ES-I3 (cell line): Measurements from ENCODE around the gene FSTL3.
"Not testable (repeated sequence)": the region's sequence is repeated elsewhere in the genome, so short reads cannot be mapped to it uniquely, and the experiment has no call there.

ENCODE experiments used
- H3K36me3 ChIP-seq: 2 replicates; pipeline ENCODE4 v1.6.1; 2013; ENCODE audit warnings: mild to moderate bottlenecking, low read length, control low read depth, moderate library complexity; ENCODE audit not compliant: insufficient read depth
- H3K4me1 ChIP-seq: 2 replicates; pipeline ENCODE4 v1.6.1; 2013; ENCODE audit warnings: mild to moderate bottlenecking, control low read depth, low read length; ENCODE audit not compliant: insufficient read depth
- H3K9ac ChIP-seq: 2 replicates; pipeline ENCODE4 v1.6.1; 2013; ENCODE audit warnings: low read depth, mild to moderate bottlenecking, low read length, moderate library complexity
- H3K9me3 ChIP-seq: 2 replicates; pipeline ENCODE4 v1.6.1; 2013; ENCODE audit warnings: mild to moderate bottlenecking, low read length, moderate library complexity; ENCODE audit not compliant: control insufficient read depth, insufficient read depth

The FSTL3 gene

DNA sequence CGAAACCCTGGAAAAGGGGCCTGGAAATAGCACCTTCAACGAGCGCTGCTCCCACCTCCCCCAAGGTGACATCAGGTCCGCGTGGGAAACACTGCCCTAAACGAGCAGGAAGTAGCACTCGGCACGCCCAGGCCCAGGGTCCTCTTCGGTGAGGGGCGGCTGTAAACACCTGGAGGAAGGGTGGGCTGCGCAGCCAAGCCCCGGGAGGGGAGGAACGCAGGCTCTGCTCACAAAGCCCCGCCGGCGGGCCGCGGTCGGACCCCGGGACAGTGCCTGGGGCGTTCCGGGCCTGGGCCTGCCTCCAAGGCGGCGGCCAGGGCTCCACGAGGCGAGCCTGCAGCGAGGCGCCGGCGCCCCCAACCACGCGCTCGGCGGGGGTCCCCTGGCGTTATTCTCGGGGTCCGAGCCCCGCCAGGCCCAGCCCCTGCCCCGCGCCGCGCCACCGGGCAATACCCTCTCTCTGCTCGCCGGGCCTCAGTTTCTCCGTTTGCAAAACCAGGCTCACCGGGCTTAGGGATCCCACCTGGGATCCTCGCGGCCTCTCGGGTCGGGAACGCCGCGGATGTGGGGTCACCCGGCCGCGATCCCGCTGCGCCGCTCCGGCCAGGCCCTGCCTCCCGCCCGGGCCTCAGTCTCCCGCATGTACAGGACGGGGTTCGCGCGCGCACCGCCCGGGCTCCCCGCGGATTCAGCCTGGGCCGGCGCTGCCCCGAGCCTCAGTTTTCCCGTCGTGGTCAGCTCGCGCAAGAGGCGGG lies 13.8 kb upstream of the FSTL3 start:
- no peaks in the 10 kb centered on the region; the same call in 1 of the 2 replicates for H3K36me3 ChIP-seq
- no peaks in the 10 kb centered on the region for H3K4me1 ChIP-seq
- peak overlapping the region; percentile 90 for H3K9ac ChIP-seq
- H3K9me3 ChIP-seq: no peaks in the 10 kb centered on the region

DNA sequence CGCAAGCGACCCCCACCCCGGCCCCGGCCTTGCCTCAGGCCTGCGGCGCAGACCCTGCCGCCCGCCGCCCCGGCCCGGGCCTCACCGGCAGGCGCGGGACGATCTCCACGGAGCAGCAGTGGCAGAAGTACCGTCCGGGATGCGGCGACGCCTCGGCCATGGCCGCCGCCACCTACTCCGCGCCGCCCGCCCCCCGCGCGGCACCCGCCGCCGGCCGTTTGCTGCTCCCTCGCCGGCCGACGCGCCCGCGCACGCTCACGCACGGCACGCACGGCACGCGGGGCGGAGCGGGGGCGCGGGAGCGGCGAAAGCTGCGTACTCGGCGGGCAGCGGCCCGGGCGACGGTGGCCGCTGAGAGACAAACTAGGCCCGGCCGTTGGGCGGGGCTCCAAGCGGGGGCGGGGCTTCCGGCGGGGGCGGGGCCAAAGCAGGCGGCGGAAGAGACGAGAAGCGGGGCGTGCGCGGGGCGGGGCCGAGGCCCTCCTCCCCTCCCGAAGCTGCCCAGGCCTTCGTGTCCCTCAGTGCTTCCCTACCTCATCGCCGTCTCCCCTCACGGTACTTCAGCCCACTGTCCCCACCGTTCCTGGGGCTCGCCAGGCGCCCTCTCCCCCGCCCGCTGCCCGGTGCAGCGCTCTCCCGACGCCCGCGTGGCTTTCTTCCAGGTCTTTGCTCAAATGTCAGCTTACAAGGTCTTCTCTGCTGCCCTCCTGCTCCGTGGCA lies 13.1 kb upstream of the FSTL3 start, which contains the start of gene RNF126:
Gene RNF126, minus strand, starts transcription at position 253 of the 720 bp plus-strand sequence. Its CDS starts 93 bp downstream, at position 160.
- H3K9ac ChIP-seq: peak within 1 kb of the TSS; percentile 90
- H3K9me3 ChIP-seq: no peaks in the 10 kb centered on the region
- H3K36me3 ChIP-seq: no peaks in the 10 kb centered on the region; the same call in 1 of the 2 replicates
- no peaks in the 10 kb centered on the region for H3K4me1 ChIP-seq

DNA sequence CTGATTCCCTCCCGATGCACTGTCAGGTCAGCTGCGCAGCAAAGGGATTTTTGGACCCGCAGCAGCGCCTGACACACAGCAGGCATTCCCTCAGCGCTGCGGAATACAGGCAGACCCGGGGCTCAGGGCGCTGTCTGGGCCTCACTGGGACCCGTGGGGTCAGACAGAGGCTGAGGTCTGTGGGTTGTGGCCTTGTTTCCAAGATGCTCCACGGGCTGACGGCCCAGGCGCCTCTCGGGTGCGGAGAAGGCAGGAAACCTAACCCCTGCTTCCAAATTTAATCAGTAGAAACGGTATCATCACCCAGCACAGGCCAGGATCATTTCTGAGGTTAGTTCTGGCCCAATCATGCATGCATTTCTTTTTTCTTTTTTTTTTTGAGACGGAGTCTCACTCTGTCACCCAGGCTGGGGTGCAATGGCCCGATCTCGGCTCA lies 12.5 kb upstream of the FSTL3 start:
- Histone ChIP-seq H3K36me3 (no peaks in the 10 kb centered on the region; the same call in 1 of the 2 replicates), H3K9me3 (no peaks in the 10 kb centered on the region), H3K9ac (peak overlapping the region; percentile 82; the same call in 1 of the 2 replicates), H3K4me1 (no peaks in the 10 kb centered on the region)

DNA sequence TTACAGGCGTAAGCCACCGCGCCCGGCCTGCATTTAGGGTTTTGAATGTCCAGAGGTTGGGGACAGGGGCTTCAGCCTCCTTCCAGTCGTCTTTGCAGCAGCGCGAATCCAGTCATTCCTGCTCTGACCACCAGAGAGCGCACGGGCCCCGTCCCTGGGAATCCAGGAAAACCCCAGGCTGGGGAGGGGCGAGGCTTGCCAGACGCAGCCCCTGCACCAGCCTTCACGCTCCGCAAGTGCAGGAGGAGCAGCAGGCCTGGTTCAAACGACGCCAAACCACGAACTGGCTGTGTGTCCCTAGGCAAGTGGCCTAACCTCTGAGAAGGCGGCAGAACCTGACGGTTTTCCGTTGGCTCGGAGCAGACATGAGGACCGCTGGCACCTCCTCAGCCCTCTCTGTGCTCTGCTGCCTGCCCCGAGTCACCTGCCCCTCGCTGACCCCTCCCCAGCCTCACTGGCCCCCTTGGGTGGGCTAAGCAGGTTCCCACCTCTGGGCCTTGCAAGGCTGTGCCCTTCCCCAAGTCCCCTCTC lies 11.2 kb upstream of the FSTL3 start:
- Histone ChIP-seq H3K9ac (no peak overlapping the region), H3K36me3 (no peaks in the 10 kb centered on the region)

DNA sequence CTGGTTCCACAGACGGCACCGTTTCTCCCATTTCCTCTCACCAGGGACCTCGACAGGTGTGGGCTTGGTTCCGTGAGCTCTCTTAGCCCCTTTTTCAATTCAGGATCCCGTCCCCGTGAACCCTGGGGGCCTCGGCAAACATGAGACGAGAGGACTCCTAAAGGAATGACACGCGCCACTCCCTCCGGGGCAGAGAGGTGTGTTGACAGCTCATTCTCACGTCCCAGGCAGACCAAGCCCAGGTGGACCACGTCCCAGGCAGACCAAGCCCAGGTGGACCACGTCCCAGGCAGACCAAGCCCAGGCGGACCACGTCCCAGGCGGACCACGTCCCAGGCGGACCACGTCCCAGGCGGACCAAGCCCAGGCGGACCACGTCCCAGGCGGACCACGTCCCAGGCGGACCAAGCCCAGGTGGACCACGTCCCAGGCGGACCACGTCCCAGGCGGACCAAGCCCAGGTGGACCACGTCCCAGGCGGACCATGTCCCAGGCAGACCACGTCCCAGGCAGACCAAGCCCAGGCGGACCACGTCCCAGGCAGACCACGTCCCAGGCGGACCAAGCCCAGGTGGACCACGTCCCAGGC lies 9.1 kb upstream of the FSTL3 start:
- H3K9ac ChIP-seq, H3K9me3 ChIP-seq, H3K4me1 ChIP-seq, H3K36me3 ChIP-seq: not testable (repeated sequence)

More for the DNA sequence above, 11.2 kb upstream of the FSTL3 start:
- H3K4me1 ChIP-seq: no peaks in the 10 kb centered on the region
- no peaks in the 10 kb centered on the region for H3K9me3 ChIP-seq

DNA sequence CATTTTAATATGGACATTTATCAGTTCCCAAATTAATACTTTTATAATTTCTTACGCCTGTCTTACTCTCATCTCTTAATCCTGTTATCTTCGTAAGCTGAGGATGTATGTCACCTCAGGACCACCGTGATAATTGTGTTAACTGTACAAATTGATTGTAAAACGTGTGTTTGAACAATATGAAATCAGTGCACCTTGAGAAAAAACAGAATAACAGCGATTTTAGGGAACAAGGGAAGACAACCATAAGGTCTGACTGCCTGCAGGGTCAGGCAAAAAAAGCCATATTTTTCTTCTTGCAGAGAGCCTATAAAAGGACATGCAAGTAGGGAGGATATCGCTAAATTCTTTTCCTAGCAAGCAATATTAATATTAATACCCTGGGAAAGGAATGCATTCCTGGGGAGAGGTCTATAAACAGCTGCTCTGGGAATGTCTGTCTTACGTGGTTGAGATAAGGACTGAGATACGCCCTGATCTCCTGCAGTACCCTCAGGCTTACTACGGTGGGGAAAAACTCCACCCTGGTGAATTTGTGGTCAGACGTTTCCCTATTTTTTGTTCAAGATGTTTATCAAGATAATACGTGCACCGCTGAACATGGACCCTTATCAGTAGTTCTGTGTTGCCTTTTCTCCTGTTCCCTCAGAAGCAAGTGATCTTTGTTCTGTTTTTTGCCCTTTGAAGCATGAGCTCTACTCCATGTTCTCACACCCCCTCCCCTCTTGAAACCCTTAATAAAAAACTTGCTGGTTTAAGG lies 7.3 kb upstream of the FSTL3 start:
- H3K36me3 ChIP-seq, H3K9me3 ChIP-seq, H3K9ac ChIP-seq, H3K4me1 ChIP-seq: not testable (repeated sequence)

DNA sequence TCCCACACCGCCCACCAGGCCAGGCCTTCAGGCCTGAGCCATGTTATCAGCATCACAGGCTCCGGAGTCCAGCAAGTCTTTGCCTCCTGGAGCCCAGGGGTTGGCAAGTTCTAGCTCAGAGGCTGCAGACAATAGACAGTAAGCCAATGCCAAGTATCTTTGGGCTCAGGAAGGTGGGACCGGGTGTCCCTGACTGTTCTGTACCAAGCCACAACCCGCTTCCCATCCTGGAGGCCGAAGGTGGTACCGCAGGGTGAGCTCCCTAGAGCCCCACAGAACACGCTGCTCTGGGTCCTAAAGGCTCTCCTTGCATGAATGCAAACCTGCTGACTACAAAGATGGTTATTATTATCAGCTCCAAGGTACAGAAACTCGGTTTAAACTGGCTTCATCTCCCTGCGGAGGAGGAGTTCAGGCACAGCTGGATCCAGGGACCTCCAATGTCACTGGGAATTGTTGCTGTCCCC lies 5.5 kb upstream of the FSTL3 start:
- H3K36me3 ChIP-seq: no peaks in the 10 kb centered on the region
- H3K9ac ChIP-seq: no peak overlapping the region
- H3K9me3 ChIP-seq: no peaks in the 10 kb centered on the region
- H3K4me1 ChIP-seq: no peaks in the 10 kb centered on the region

DNA sequence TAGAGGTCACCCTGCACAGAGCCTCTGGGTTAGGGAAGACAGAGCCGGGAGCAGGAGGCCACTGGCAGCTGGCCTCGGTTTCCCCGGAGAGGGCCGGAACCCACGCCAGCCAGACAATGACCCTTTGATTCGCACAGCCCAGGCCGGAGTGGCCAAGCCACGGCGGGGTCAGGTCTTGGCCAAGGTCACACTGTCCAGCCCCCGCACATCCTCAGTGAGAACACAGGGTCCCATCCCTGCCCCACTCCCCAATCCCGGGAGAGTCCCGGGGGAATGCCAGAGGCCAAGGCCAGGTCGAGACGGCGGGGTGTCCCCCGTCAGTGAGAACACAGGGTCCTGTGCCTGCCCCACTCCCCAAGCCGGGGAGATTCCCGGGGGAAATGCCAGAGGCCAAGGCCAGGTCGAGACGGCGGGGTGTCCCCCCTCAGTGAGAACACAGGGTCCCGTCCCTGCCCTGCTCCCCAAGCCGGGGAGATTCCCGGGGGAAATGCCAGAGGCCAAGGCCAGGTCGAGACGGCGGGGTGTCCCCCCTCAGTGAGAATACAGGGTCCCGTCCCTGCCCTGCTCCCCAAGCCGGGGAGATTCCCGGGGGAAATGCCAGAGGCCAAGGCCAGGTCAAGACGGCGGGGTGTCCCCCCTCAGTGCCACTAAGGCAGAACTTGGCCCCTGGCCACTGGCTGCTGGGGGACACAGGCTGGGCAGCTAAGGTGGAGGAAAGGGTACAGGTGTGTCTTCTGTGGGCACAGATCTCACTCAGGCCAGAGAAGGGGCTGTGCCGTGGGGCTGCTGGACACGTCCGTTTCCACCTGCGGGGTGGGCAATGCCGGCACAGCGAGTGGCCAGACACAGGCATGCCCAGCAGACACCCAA lies 1.7 kb upstream of the FSTL3 start:
- Histone ChIP-seq H3K36me3 (no peaks in the 10 kb centered on the region), H3K4me1 (peaks cover 4% of the 10 kb centered on the region; the same call in 1 of the 2 replicates), H3K9me3 (no peaks in the 10 kb centered on the region), H3K9ac (no peak overlapping the region)

DNA sequence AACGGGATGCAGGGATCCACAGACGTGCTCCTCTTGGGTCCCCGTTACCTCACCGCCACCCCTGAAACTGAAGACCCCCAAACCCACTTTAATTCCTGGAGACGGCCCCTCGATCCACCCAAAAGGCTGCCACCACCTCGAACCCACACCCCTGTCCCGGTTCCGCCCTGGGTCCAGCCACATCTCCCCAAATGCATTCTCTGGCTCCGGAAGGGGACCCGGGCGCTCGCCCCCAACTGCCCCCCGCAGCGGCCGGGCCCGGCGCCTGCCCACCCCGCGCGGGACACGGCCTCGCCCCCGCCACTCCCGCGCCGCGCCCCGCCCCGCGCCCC lies 219 bp upstream of the FSTL3 start:
- Histone ChIP-seq H3K4me1 (peaks cover 4% of the 10 kb centered on the region; the same call in 1 of the 2 replicates), H3K9ac (0 out of 2 replicates have a peak overlapping the region, but pooled peaks have one; percentile 6), H3K9me3 (no peaks in the 10 kb centered on the region)

DNA sequence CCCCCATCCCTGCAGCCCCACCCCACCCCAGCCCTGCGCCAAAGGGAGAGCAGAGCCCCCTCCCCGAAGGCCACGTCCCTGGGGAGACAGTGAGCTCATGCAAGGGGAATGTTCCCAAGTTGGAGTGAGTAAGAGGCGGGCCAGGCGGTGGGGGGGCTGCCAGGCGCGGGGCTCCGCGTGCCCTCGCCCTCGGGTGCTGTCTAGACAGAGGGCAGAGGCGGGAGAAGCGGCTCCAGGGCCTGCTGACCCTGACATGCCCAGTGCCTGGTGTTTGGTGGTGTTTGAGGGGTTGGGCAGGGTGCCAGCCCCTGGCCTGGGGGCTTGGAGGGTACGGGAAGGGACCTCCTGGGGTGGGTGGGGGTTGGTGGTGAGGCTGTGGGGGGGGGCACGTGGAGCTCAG lies 1.0 kb downstream of the FSTL3 start:
- no peak overlapping the region for H3K9ac ChIP-seq
- H3K36me3 ChIP-seq: no peaks in the 10 kb centered on the region
- H3K4me1 ChIP-seq: peaks cover 4% of the 10 kb centered on the region; the same call in 1 of the 2 replicates
- no peaks in the 10 kb centered on the region for H3K9me3 ChIP-seq

More for the DNA sequence above, 219 bp upstream of the FSTL3 start:
- H3K36me3 ChIP-seq: no peaks in the 10 kb centered on the region

DNA sequence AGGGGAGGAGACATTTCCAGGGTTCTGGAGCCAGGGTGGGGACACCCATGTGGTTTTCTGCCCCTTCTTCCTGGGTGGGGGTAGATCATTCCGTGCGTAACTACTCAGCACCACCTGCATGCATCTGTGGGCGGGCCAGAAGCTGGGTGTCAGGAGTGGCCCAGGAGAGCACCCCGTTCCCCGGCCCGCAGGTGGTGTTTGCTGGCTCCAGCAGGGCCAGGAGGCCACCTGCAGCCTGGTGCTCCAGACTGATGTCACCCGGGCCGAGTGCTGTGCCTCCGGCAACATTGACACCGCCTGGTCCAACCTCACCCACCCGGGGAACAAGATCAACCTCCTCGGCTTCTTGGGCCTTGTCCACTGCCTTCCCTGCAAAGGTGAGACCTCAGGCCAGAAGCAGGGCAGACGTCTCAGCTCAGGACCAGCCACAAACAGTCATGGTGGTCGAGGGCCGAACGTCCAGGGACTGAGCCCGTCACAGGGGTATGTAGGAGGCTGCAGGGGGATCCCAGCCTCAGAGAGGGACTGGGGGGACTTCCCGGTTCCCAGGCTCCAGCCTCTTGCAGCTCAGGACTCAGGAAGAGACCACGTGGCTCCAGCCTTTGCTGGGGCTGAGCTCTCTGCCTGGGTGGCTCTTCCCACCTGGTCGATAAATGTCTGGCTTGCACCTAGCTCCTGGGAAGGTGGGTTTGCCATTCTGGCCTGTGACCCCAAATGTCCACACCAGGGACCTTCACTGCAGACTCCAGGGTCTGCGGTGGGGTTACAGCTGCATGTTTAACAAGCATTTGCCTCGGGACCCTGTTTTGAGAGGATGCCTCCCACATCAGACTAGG lies 1.6 kb downstream of the FSTL3 start:
- Histone ChIP-seq H3K9me3 (no peaks in the 10 kb centered on the region), H3K4me1 (peaks cover 4% of the 10 kb centered on the region; the same call in 1 of the 2 replicates), H3K36me3 (no peaks in the 10 kb centered on the region), H3K9ac (no peak overlapping the region)

DNA sequence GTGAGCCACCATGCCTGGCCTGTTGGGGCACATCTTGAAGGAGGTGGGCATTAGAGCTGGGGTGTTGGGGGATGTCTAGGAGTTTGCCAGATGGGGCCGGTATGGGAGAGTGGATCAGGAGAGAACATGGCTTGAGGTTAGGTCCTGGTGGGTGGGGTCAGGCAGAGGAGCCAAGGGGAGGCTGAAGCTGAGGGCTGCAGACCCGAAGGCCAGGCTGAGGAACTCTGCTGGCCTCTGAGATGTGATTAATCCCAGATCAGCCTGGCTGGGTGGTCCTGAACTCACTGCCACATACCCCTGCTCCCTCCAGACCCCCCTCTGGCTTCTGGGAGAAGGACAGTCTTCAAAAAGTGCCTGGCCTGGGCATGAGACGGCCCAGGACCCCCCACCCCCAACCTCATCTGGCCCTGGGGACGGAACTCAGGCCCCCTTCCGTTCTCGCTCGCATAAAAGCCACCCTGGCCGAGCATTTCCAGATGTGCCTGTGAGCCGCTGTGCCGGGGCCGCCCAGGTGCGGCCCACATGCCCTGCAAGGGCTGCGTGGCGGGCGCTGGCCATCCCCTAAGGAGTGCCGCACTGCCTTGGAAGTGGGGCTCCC lies 2.7 kb downstream of the FSTL3 start:
- no peaks in the 10 kb centered on the region for H3K9me3 ChIP-seq
- peak overlapping the region; percentile 62; the same call in 1 of the 2 replicates for H3K9ac ChIP-seq
- peaks cover 4% of the 10 kb centered on the region; the same call in 1 of the 2 replicates for H3K4me1 ChIP-seq
- no peaks in the 10 kb centered on the region for H3K36me3 ChIP-seq
